WTC11 (cell line): Measurements from ENCODE around the gene RNGTT.

Source experiments
- ATF2 ChIP-seq: sonication (generic); formaldehyde crosslinking; IDR thresholded peaks from 2 replicates; pipeline ENCODE4 v1.8.1; 2022; ENCODE audit warnings: low read depth, missing genetic modification reagents, borderline replicate concordance
- ATF3 ChIP-seq: sonication (generic); formaldehyde crosslinking; conservative IDR thresholded peaks from 2 replicates; pipeline ENCODE4 v1.8.1; 2022; ENCODE audit warnings: mild to moderate bottlenecking, missing genetic modification reagents
- CBFB ChIP-seq: sonication (generic); formaldehyde crosslinking; IDR thresholded peaks from 2 replicates; pipeline ENCODE4 v1.8.1; 2022; ENCODE audit warnings: mild to moderate bottlenecking, low read depth, missing genetic modification reagents
- CREB1 ChIP-seq: sonication (generic); formaldehyde crosslinking; IDR thresholded peaks from 2 replicates; pipeline ENCODE4 v1.8.0; 2023; ENCODE audit warnings: mild to moderate bottlenecking, missing genetic modification reagents
- CTCF ChIP-seq: fragments of 200-600 bp; IDR thresholded peaks from 2 replicates; pipeline ENCODE4 v1.8.0; 2022; ENCODE audit warnings: antibody characterized with exemption
- E2F4 ChIP-seq: sonication (generic); formaldehyde crosslinking; IDR thresholded peaks from 2 replicates; pipeline ENCODE4 v1.8.1; 2022; ENCODE audit warnings: low read depth, mild to moderate bottlenecking, moderate library complexity, missing genetic modification reagents, borderline replicate concordance
- FOXK1 ChIP-seq: sonication (generic); formaldehyde crosslinking; IDR thresholded peaks from 2 replicates; pipeline ENCODE4 v1.8.0; 2022; ENCODE audit warnings: mild to moderate bottlenecking, moderate library complexity, missing genetic modification reagents
- FOXP1 ChIP-seq: sonication (generic); formaldehyde crosslinking; IDR thresholded peaks from 2 replicates; pipeline ENCODE4 v1.8.0; 2022; ENCODE audit warnings: missing genetic modification reagents, mild to moderate bottlenecking, moderate library complexity, borderline replicate concordance
- SMAD3 ChIP-seq: sonication (generic); formaldehyde crosslinking; IDR thresholded peaks from 2 replicates; pipeline ENCODE4 v1.8.0; 2022; ENCODE audit warnings: missing genetic modification reagents, mild to moderate bottlenecking, borderline replicate concordance
- SP1 ChIP-seq: sonication (generic); formaldehyde crosslinking; conservative IDR thresholded peaks from 2 replicates; pipeline ENCODE4 v1.8.1; 2022; ENCODE audit warnings: missing genetic modification reagents
- TCF7 ChIP-seq: sonication (generic); formaldehyde crosslinking; IDR thresholded peaks from 2 replicates; pipeline ENCODE4 v1.8.0; 2022; ENCODE audit warnings: mild to moderate bottlenecking, low read depth, missing genetic modification reagents, moderate library complexity
- ZNF121 ChIP-seq: sonication (generic); formaldehyde crosslinking; IDR thresholded peaks from 2 replicates; pipeline ENCODE4 v1.8.0; 2023; ENCODE audit warnings: missing genetic modification reagents
- ZNF281 ChIP-seq: sonication (generic); formaldehyde crosslinking; IDR thresholded peaks from 2 replicates; pipeline ENCODE4 v1.8.0; 2023; ENCODE audit warnings: mild to moderate bottlenecking, missing genetic modification reagents

GRCh38 chr6:88908598-88909548, 54.5 kb downstream of the RNGTT start:
- TF ChIP-seq FOXK1 (CRISPR knock-in tag): no peak
- TF ChIP-seq CREB1 (CRISPR knock-in tag): no peak
- no peak for TF ChIP-seq FOXP1 (CRISPR knock-in tag)
- no peak for TF ChIP-seq CTCF
- no peak for TF ChIP-seq CBFB (CRISPR knock-in tag)
- no peak for TF ChIP-seq ZNF281
- no peak for TF ChIP-seq ZNF121
- TF ChIP-seq ATF3 (CRISPR knock-in tag): no peak
- no peak for TF ChIP-seq E2F4
- no peak for TF ChIP-seq ATF2 (CRISPR knock-in tag)
- TF ChIP-seq SMAD3 (CRISPR knock-in tag): no peak
- TF ChIP-seq TCF7 (CRISPR knock-in tag): no peak
- TF ChIP-seq SP1 (CRISPR knock-in tag): no peak
